Measurements from ENCODE around the gene ZNF610.

GRCh38 chr19:52345162-52345561, 9.1 kb downstream of the ZNF610 start:
- TF ChIP-seq POLR2AphosphoS5 (IDR thresholded peaks at IDR 0.05; ENCODE audit: low read depth, low read length) (no peak), SIN3A (IDR thresholded peaks at IDR 0.05; ENCODE audit: borderline replicate concordance, insufficient read depth, low read depth, low read length) (no peak), REST (IDR thresholded peaks at IDR 0.05; ENCODE audit: insufficient read depth in 1 of 2, low read depth in 2 of 2, low read length in 1 of 2) (no peak), TCF7L2 (IDR thresholded peaks at IDR 0.05; ENCODE audit: low read depth, low read length) (no peak)
- TF ChIP-seq, protein P1, sequence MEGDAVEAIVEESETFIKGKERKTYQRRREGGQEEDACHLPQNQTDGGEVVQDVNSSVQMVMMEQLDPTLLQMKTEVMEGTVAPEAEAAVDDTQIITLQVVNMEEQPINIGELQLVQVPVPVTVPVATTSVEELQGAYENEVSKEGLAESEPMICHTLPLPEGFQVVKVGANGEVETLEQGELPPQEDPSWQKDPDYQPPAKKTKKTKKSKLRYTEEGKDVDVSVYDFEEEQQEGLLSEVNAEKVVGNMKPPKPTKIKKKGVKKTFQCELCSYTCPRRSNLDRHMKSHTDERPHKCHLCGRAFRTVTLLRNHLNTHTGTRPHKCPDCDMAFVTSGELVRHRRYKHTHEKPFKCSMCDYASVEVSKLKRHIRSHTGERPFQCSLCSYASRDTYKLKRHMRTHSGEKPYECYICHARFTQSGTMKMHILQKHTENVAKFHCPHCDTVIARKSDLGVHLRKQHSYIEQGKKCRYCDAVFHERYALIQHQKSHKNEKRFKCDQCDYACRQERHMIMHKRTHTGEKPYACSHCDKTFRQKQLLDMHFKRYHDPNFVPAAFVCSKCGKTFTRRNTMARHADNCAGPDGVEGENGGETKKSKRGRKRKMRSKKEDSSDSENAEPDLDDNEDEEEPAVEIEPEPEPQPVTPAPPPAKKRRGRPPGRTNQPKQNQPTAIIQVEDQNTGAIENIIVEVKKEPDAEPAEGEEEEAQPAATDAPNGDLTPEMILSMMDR (IDR thresholded peaks at IDR 0.05): no peak

Data from Panc1 (cell line).